ENCODE measurements around the gene DZIP1. TPM values are rescaled to one million over a fixed set of nuclear protein-coding genes. Genes with fewer than 3 reads are reported as not detected.
A peak's percentile ranks its signal among the peaks of the same experiment; 100 is the strongest.

DZIP1 gene
- total RNA-seq, 1 experiment from 2014 or later: not detected

GRCh38 chr13:95642028-95642621 lies 2.4 kb downstream of the DZIP1 start:
- H3K9me3 ChIP-seq (ENCODE audit: low read length): no peaks in the 10 kb centered on the region
- H4K20me1 ChIP-seq (ENCODE audit: insufficient read depth, low read depth, low read length): no peaks in the 10 kb centered on the region
- H3K4me1 ChIP-seq (ENCODE audit: low read length): no peaks in the 10 kb centered on the region
- no peak overlapping the region for H2AFZ ChIP-seq (ENCODE audit: low read length)
- no peaks in the 10 kb centered on the region for H3K36me3 ChIP-seq (ENCODE audit: insufficient read depth, low read length)
- no peaks in the 10 kb centered on the region for H3K9me2 ChIP-seq (replicated peaks; ENCODE audit: insufficient read depth, low read length)
- H3K27me3 ChIP-seq (ENCODE audit: low read length): no peaks in the 10 kb centered on the region
- H3K9ac ChIP-seq (ENCODE audit: low read length): no peak overlapping the region
- no peak overlapping the region for H3K4me2 ChIP-seq (ENCODE audit: low read depth, low read length, poor library complexity, severe bottlenecking)
- H3K4me3 ChIP-seq (ENCODE audit: low read length): no peak overlapping the region
- DNase-seq: no peak
- no peaks in the 10 kb centered on the region for H3K79me2 ChIP-seq (ENCODE audit: low read length)
- H3K27ac ChIP-seq (ENCODE audit: low read length): no peak overlapping the region

GRCh38 chr13:95641291-95642027 lies 3.0 kb downstream of the DZIP1 start:
- Histone ChIP-seq H3K4me3 (ENCODE audit: low read length) (no peak overlapping the region), H3K4me2 (ENCODE audit: low read depth, low read length, poor library complexity, severe bottlenecking) (no peak overlapping the region), H3K4me1 (ENCODE audit: low read length) (no peaks in the 10 kb centered on the region), H3K27ac (ENCODE audit: low read length) (no peak overlapping the region), H3K9me2 (replicated peaks; ENCODE audit: insufficient read depth, low read length) (no peaks in the 10 kb centered on the region), H3K27me3 (ENCODE audit: low read length) (no peaks in the 10 kb centered on the region), H3K9ac (ENCODE audit: low read length) (no peak overlapping the region), H2AFZ (ENCODE audit: low read length) (no peak overlapping the region), H3K36me3 (ENCODE audit: insufficient read depth, low read length) (no peaks in the 10 kb centered on the region), H3K9me3 (ENCODE audit: low read length) (no peaks in the 10 kb centered on the region), H4K20me1 (ENCODE audit: insufficient read depth, low read depth, low read length) (no peaks in the 10 kb centered on the region), H3K79me2 (ENCODE audit: low read length) (no peaks in the 10 kb centered on the region)
- no peak for DNase-seq

- H3K4me2 ChIP-seq (ENCODE audit: low read depth, low read length, poor library complexity, severe bottlenecking): no peak overlapping the region
- DNase-seq: no peak
- no peak overlapping the region for H3K9ac ChIP-seq (ENCODE audit: low read length)
These were observed 7.7 kb downstream of the DZIP1 start for GRCh38 chr13:95636853-95637252.

GRCh38 chr13:95630593-95630992 lies 13.9 kb downstream of the DZIP1 start:
- no peaks in the 10 kb centered on the region for H3K27me3 ChIP-seq (ENCODE audit: low read length)
- no peaks in the 10 kb centered on the region for H3K36me3 ChIP-seq (ENCODE audit: insufficient read depth, low read length)
- no peaks in the 10 kb centered on the region for H3K9me3 ChIP-seq (ENCODE audit: low read length)
- H3K9ac ChIP-seq (ENCODE audit: low read length): no peak overlapping the region
- no peak overlapping the region for H2AFZ ChIP-seq (ENCODE audit: low read length)
- no peak overlapping the region for H3K27ac ChIP-seq (ENCODE audit: low read length)
- no peak overlapping the region for H3K4me3 ChIP-seq (ENCODE audit: low read length)
- H3K4me2 ChIP-seq (ENCODE audit: low read depth, low read length, poor library complexity, severe bottlenecking): peak overlapping the region; percentile 16
- no peaks in the 10 kb centered on the region for H3K79me2 ChIP-seq (ENCODE audit: low read length)
- H4K20me1 ChIP-seq (ENCODE audit: insufficient read depth, low read depth, low read length): no peaks in the 10 kb centered on the region
- no peak for DNase-seq
- H3K9me2 ChIP-seq (replicated peaks; ENCODE audit: insufficient read depth, low read length): no peaks in the 10 kb centered on the region
- no peaks in the 10 kb centered on the region for H3K4me1 ChIP-seq (ENCODE audit: low read length)

More at GRCh38 chr13:95636853-95637252, 7.7 kb downstream of the DZIP1 start:
- no peaks in the 10 kb centered on the region for H3K79me2 ChIP-seq (ENCODE audit: low read length)
- H2AFZ ChIP-seq (ENCODE audit: low read length): no peak overlapping the region
- no peaks in the 10 kb centered on the region for H3K4me1 ChIP-seq (ENCODE audit: low read length)
- H3K27me3 ChIP-seq (ENCODE audit: low read length): no peaks in the 10 kb centered on the region
- no peaks in the 10 kb centered on the region for H4K20me1 ChIP-seq (ENCODE audit: insufficient read depth, low read depth, low read length)
- H3K27ac ChIP-seq (ENCODE audit: low read length): no peak overlapping the region
- H3K9me3 ChIP-seq (ENCODE audit: low read length): no peaks in the 10 kb centered on the region
- no peaks in the 10 kb centered on the region for H3K36me3 ChIP-seq (ENCODE audit: insufficient read depth, low read length)
- no peaks in the 10 kb centered on the region for H3K9me2 ChIP-seq (replicated peaks; ENCODE audit: insufficient read depth, low read length)
- H3K4me3 ChIP-seq (ENCODE audit: low read length): no peak overlapping the region

- Histone ChIP-seq H3K9me2 (replicated peaks; ENCODE audit: insufficient read depth, low read length) (no peaks in the 10 kb centered on the region), H3K4me1 (ENCODE audit: low read length) (no peaks in the 10 kb centered on the region), H3K36me3 (ENCODE audit: insufficient read depth, low read length) (no peaks in the 10 kb centered on the region), H3K27me3 (ENCODE audit: low read length) (no peaks in the 10 kb centered on the region), H3K9ac (ENCODE audit: low read length) (no peak overlapping the region), H4K20me1 (ENCODE audit: insufficient read depth, low read depth, low read length) (no peaks in the 10 kb centered on the region), H2AFZ (ENCODE audit: low read length) (no peak overlapping the region), H3K9me3 (ENCODE audit: low read length) (no peaks in the 10 kb centered on the region), H3K4me3 (ENCODE audit: low read length) (no peak overlapping the region), H3K4me2 (ENCODE audit: low read depth, low read length, poor library complexity, severe bottlenecking) (no peak overlapping the region), H3K79me2 (ENCODE audit: low read length) (no peaks in the 10 kb centered on the region), H3K27ac (ENCODE audit: low read length) (no peak overlapping the region)
- no peak for DNase-seq
These were observed 15.4 kb downstream of the DZIP1 start for GRCh38 chr13:95629071-95629470.

GRCh38 chr13:95628488-95628887 lies 16.0 kb downstream of the DZIP1 start:
- Histone ChIP-seq H3K36me3 (ENCODE audit: insufficient read depth, low read length) (no peaks in the 10 kb centered on the region), H3K27me3 (ENCODE audit: low read length) (no peaks in the 10 kb centered on the region), H3K9me2 (replicated peaks; ENCODE audit: insufficient read depth, low read length) (no peaks in the 10 kb centered on the region), H3K79me2 (ENCODE audit: low read length) (no peaks in the 10 kb centered on the region), H3K4me2 (ENCODE audit: low read depth, low read length, poor library complexity, severe bottlenecking) (no peak overlapping the region), H3K27ac (ENCODE audit: low read length) (no peak overlapping the region), H3K4me1 (ENCODE audit: low read length) (no peaks in the 10 kb centered on the region), H4K20me1 (ENCODE audit: insufficient read depth, low read depth, low read length) (no peaks in the 10 kb centered on the region), H2AFZ (ENCODE audit: low read length) (no peak overlapping the region), H3K9ac (ENCODE audit: low read length) (no peak overlapping the region), H3K4me3 (ENCODE audit: low read length) (no peak overlapping the region), H3K9me3 (ENCODE audit: low read length) (no peaks in the 10 kb centered on the region)
- DNase-seq: no peak

GRCh38 chr13:95627590-95627989 lies 16.9 kb downstream of the DZIP1 start:
- no peaks in the 10 kb centered on the region for H3K36me3 ChIP-seq (ENCODE audit: insufficient read depth, low read length)
- H3K27me3 ChIP-seq (ENCODE audit: low read length): no peaks in the 10 kb centered on the region
- H3K9me2 ChIP-seq (replicated peaks; ENCODE audit: insufficient read depth, low read length): no peaks in the 10 kb centered on the region
- no peak overlapping the region for H2AFZ ChIP-seq (ENCODE audit: low read length)
- no peaks in the 10 kb centered on the region for H4K20me1 ChIP-seq (ENCODE audit: insufficient read depth, low read depth, low read length)
- no peak overlapping the region for H3K4me2 ChIP-seq (ENCODE audit: low read depth, low read length, poor library complexity, severe bottlenecking)
- no peak for DNase-seq
- no peaks in the 10 kb centered on the region for H3K79me2 ChIP-seq (ENCODE audit: low read length)
- no peaks in the 10 kb centered on the region for H3K9me3 ChIP-seq (ENCODE audit: low read length)
- no peak overlapping the region for H3K9ac ChIP-seq (ENCODE audit: low read length)
- no peak overlapping the region for H3K27ac ChIP-seq (ENCODE audit: low read length)
- H3K4me1 ChIP-seq (ENCODE audit: low read length): no peaks in the 10 kb centered on the region
- no peak overlapping the region for H3K4me3 ChIP-seq (ENCODE audit: low read length)

- Histone ChIP-seq H3K4me1 (ENCODE audit: low read length) (no peaks in the 10 kb centered on the region), H3K27me3 (ENCODE audit: low read length) (no peaks in the 10 kb centered on the region), H3K9ac (ENCODE audit: low read length) (no peak overlapping the region), H3K9me2 (replicated peaks; ENCODE audit: insufficient read depth, low read length) (no peaks in the 10 kb centered on the region), H3K4me3 (ENCODE audit: low read length) (no peak overlapping the region), H4K20me1 (ENCODE audit: insufficient read depth, low read depth, low read length) (no peaks in the 10 kb centered on the region), H3K36me3 (ENCODE audit: insufficient read depth, low read length) (no peaks in the 10 kb centered on the region), H3K9me3 (ENCODE audit: low read length) (no peaks in the 10 kb centered on the region), H2AFZ (ENCODE audit: low read length) (no peak overlapping the region), H3K79me2 (ENCODE audit: low read length) (no peaks in the 10 kb centered on the region), H3K27ac (ENCODE audit: low read length) (no peak overlapping the region), H3K4me2 (ENCODE audit: low read depth, low read length, poor library complexity, severe bottlenecking) (no peak overlapping the region)
- DNase-seq: no peak
These were observed 17.7 kb downstream of the DZIP1 start for GRCh38 chr13:95626768-95627167.

All from Karpas-422 (cell line).